RWPE1 (cell line): ENCODE data around the gene HDGF.

ENCODE experiments used
- CTCF ChIA-PET: fragments of 350-600 bp; sonication (Branson Sonifier 250); formaldehyde crosslinking; extraction: SDS; loops from one replicate; lab custom pipeline; 2021; lab: Yijun Ruan, JAX
- POLR2A ChIA-PET: fragments of 400-600 bp; formaldehyde crosslinking; extraction: SDS; loops from one replicate; lab custom pipeline; 2020; ENCODE audit warnings: antibody characterized with exemption; ENCODE audit not compliant: low non-redundant PET; lab: Yijun Ruan, JAX
- DNase-seq: peaks from one replicate; pipeline ENCODE4 v3.0.0; 2012; ENCODE audit warnings: low spot score
- H3K27ac ChIP-seq: fragments of 450-650 bp; 2 replicates; pipeline ENCODE4 v1.5.1; 2017
- CTCF ChIP-seq: fragments of 450-650 bp; conservative IDR thresholded peaks from 2 replicates; pipeline ENCODE4 v1.5.1; 2017; ENCODE audit warnings: low read depth, mild to moderate bottlenecking

HDGF gene

GRCh38 chr1:156744786-156745419, 6.6 kb downstream of the HDGF start:
- TF ChIP-seq CTCF, result no peak
- DNase-seq, result no peak
- H3K27ac ChIP-seq, result peak overlapping the region; percentile 74
- CTCF ChIA-PET, result no interaction called here
- POLR2A ChIA-PET, result no interaction called here

- CTCF ChIA-PET, result interaction anchor here (0.5 kb wide), 1 partner anchor 377 kb away, joined by 5 read pairs; no protein-coding TSS in a partner anchor
Measured at GRCh38 chr1:156744344-156744743, 7.1 kb downstream of the HDGF start.

GRCh38 chr1:156743367-156744302, 7.8 kb downstream of the HDGF start:
- ChIA-PET POLR2A (no interaction called here), CTCF (interaction anchor here (0.5 kb wide), 1 partner anchor 378 kb away, joined by 5 read pairs; no protein-coding TSS in a partner anchor)
- H3K27ac ChIP-seq, result peak overlapping the region; percentile 74
- TF ChIP-seq CTCF, result no peak
- DNase-seq, result no peak

More at GRCh38 chr1:156744344-156744743, 7.1 kb downstream of the HDGF start:
- no peak for DNase-seq
- POLR2A ChIA-PET, result no interaction called here
- no peak for TF ChIP-seq CTCF
- H3K27ac ChIP-seq, result peak overlapping the region; percentile 74

GRCh38 chr1:156742801-156743200, 8.7 kb downstream of the HDGF start:
- POLR2A ChIA-PET, result no interaction called here

GRCh38 chr1:156742017-156742416, 9.5 kb downstream of the HDGF start:
- H3K27ac ChIP-seq, result no peak overlapping the region; the same call in 1 of the 2 replicates
- CTCF ChIA-PET, result no interaction called here
- no peak for TF ChIP-seq CTCF
- POLR2A ChIA-PET, result no interaction called here
- no peak for DNase-seq

More at GRCh38 chr1:156742801-156743200, 8.7 kb downstream of the HDGF start:
- H3K27ac ChIP-seq, result peak overlapping the region; percentile 74
- CTCF ChIA-PET, result no interaction called here
- no peak for TF ChIP-seq CTCF
- DNase-seq, result no peak

- ChIA-PET POLR2A (interaction anchor here (0.6 to 0.9 kb wide), 4 partner anchors 10 to 26 kb away, joined by 3 to 8 read pairs (median 4); partner anchors contain the start of genes HDGF, ISG20L2, METTL25B and PRCC), CTCF (interaction anchor here (1.2 kb wide), 1 partner anchor 14 kb away, joined by 5 read pairs; no protein-coding TSS in a partner anchor)
- H3K27ac ChIP-seq, result peak overlapping the region; percentile 87
- no peak for DNase-seq
- no peak for TF ChIP-seq CTCF
Measured at GRCh38 chr1:156741481-156741983, 9.9 kb downstream of the HDGF start.
